Measurements from ENCODE around the gene CHMP2B.

Gene CHMP2B

DNA sequence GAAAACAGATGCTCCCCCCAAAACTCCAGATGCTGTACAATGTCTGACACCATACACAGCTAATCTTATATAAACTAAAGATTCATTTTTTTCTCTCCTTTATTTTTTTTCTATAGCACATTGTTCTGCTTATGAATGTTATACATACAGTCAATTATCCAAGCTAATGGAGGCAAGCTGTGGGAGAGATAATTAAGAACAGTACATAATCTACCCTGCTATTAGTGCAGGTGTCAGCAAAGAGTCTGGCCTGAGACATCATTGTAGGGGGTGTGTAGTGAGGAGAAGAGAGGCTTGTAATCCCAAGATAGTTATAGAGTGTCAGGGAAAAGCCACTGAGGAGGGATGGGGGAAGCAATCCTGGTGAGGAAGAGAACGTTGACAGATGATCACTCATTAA is 25.4 kb upstream of the CHMP2B start:
- Histone ChIP-seq H3K4me2 (ENCODE audit: low read depth, low read length, poor library complexity, severe bottlenecking) (no peak overlapping the region), H3K9me3 (ENCODE audit: insufficient read depth, low read depth, low read length) (no peaks in the 10 kb centered on the region), H3K27me3 (ENCODE audit: insufficient read depth, low read length, poor library complexity, severe bottlenecking) (no peaks in the 10 kb centered on the region), H4K20me1 (ENCODE audit: insufficient read depth, low read length, poor library complexity, severe bottlenecking) (no peaks in the 10 kb centered on the region), H3K4me3 (ENCODE audit: low read length, poor library complexity, severe bottlenecking) (no peak overlapping the region), H3K9me2 (replicated peaks; ENCODE audit: low read depth, low read length) (no peaks in the 10 kb centered on the region), H3K4me1 (ENCODE audit: insufficient read depth, low read length, poor library complexity, severe bottlenecking) (no peaks in the 10 kb centered on the region), H3F3A (ENCODE audit: low read depth) (no peaks in the 10 kb centered on the region), H2AFZ (ENCODE audit: low read length) (no peak overlapping the region), H3K9ac (ENCODE audit: low read depth, low read length, poor library complexity, severe bottlenecking) (no peak overlapping the region), H3K36me3 (ENCODE audit: insufficient read depth, low read length) (no peaks in the 10 kb centered on the region), H3K79me2 (ENCODE audit: insufficient read depth, low read length) (no peaks in the 10 kb centered on the region)
- no peak for TF ChIP-seq EZH2phosphoT487 (IDR thresholded peaks at IDR 0.05; ENCODE audit: borderline replicate concordance)
- TF ChIP-seq, protein P1, sequence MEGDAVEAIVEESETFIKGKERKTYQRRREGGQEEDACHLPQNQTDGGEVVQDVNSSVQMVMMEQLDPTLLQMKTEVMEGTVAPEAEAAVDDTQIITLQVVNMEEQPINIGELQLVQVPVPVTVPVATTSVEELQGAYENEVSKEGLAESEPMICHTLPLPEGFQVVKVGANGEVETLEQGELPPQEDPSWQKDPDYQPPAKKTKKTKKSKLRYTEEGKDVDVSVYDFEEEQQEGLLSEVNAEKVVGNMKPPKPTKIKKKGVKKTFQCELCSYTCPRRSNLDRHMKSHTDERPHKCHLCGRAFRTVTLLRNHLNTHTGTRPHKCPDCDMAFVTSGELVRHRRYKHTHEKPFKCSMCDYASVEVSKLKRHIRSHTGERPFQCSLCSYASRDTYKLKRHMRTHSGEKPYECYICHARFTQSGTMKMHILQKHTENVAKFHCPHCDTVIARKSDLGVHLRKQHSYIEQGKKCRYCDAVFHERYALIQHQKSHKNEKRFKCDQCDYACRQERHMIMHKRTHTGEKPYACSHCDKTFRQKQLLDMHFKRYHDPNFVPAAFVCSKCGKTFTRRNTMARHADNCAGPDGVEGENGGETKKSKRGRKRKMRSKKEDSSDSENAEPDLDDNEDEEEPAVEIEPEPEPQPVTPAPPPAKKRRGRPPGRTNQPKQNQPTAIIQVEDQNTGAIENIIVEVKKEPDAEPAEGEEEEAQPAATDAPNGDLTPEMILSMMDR (conservative IDR thresholded peaks at IDR 0.05; ENCODE audit: low read length) = no peak

DNA sequence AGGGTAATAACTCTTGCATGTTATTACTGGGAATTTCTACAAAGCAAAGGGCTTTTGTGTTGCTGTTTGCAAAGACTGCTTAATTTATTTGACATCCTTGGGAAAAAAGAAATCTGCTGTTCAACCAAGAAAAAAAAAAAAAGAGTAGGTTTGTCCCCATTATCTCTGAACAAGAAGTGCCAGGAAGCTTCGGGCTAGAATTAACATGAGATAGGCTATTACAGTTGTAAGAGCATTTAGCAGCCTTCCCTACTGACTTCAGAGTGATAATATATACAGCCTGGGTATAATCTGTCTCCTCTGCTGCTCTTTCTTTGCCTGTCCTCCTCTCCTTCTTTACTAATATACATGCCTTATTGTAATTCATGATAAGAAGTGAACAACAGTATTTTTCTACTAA is 23.3 kb upstream of the CHMP2B start:
- TF ChIP-seq EZH2phosphoT487 (IDR thresholded peaks at IDR 0.05; ENCODE audit: borderline replicate concordance) = no peak
- TF ChIP-seq, protein P1 (conservative IDR thresholded peaks at IDR 0.05; ENCODE audit: low read length) = no peak
- no peaks in the 10 kb centered on the region for H3K4me1 ChIP-seq (ENCODE audit: insufficient read depth, low read length, poor library complexity, severe bottlenecking)
- no peak overlapping the region for H3K4me3 ChIP-seq (ENCODE audit: low read length, poor library complexity, severe bottlenecking)
- H2AFZ ChIP-seq (ENCODE audit: low read length) = no peak overlapping the region
- H4K20me1 ChIP-seq (ENCODE audit: insufficient read depth, low read length, poor library complexity, severe bottlenecking) = no peaks in the 10 kb centered on the region
- H3K4me2 ChIP-seq (ENCODE audit: low read depth, low read length, poor library complexity, severe bottlenecking) = no peak overlapping the region
- H3K36me3 ChIP-seq (ENCODE audit: insufficient read depth, low read length) = no peaks in the 10 kb centered on the region
- no peaks in the 10 kb centered on the region for H3K79me2 ChIP-seq (ENCODE audit: insufficient read depth, low read length)
- no peaks in the 10 kb centered on the region for H3F3A ChIP-seq (ENCODE audit: low read depth)
- no peaks in the 10 kb centered on the region for H3K9me3 ChIP-seq (ENCODE audit: insufficient read depth, low read depth, low read length)
- no peaks in the 10 kb centered on the region for H3K27me3 ChIP-seq (ENCODE audit: insufficient read depth, low read length, poor library complexity, severe bottlenecking)
- H3K9me2 ChIP-seq (replicated peaks; ENCODE audit: low read depth, low read length) = no peaks in the 10 kb centered on the region
- no peak overlapping the region for H3K9ac ChIP-seq (ENCODE audit: low read depth, low read length, poor library complexity, severe bottlenecking)

DNA sequence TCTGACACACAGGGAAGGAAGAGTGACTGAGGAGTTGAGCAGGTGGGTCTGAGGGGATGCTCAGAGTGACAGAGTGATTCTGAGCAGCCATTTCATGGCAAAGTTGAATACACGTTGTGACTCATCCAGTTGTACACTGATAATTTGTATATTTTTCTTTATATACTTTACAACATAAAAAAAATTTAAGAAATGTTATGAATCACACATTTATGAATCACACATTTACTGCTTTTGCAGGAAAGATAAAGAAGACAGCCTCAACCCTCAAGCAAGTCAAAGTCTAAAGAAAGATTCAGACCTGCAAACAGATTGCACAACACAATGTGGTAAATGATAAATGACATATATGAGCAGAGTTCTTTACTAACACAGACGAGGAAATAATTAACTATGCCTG is 21.0 kb upstream of the CHMP2B start:
- H3K27me3 ChIP-seq (ENCODE audit: insufficient read depth, low read length, poor library complexity, severe bottlenecking) = no peaks in the 10 kb centered on the region
- no peaks in the 10 kb centered on the region for H3F3A ChIP-seq (ENCODE audit: low read depth)
- TF ChIP-seq, protein P1 (conservative IDR thresholded peaks at IDR 0.05; ENCODE audit: low read length) = no peak
- no peak for TF ChIP-seq EZH2phosphoT487 (IDR thresholded peaks at IDR 0.05; ENCODE audit: borderline replicate concordance)
- no peak overlapping the region for H3K4me2 ChIP-seq (ENCODE audit: low read depth, low read length, poor library complexity, severe bottlenecking)
- no peaks in the 10 kb centered on the region for H4K20me1 ChIP-seq (ENCODE audit: insufficient read depth, low read length, poor library complexity, severe bottlenecking)
- no peak overlapping the region for H3K4me3 ChIP-seq (ENCODE audit: low read length, poor library complexity, severe bottlenecking)
- no peaks in the 10 kb centered on the region for H3K9me3 ChIP-seq (ENCODE audit: insufficient read depth, low read depth, low read length)
- no peak overlapping the region for H2AFZ ChIP-seq (ENCODE audit: low read length)
- H3K4me1 ChIP-seq (ENCODE audit: insufficient read depth, low read length, poor library complexity, severe bottlenecking) = no peaks in the 10 kb centered on the region
- no peaks in the 10 kb centered on the region for H3K36me3 ChIP-seq (ENCODE audit: insufficient read depth, low read length)
- no peaks in the 10 kb centered on the region for H3K79me2 ChIP-seq (ENCODE audit: insufficient read depth, low read length)
- no peak overlapping the region for H3K9ac ChIP-seq (ENCODE audit: low read depth, low read length, poor library complexity, severe bottlenecking)
- H3K9me2 ChIP-seq (replicated peaks; ENCODE audit: low read depth, low read length) = no peaks in the 10 kb centered on the region

All from Loucy (cell line).